Peyer's patch (tissue), 4 donors: ENCODE data around the gene KRT4.

ENCODE experiments used
- POLR2A ChIP-seq, 2 donors: fragments of 450-650 bp; IDR thresholded peaks; one replicate each; pipeline ENCODE4 v1.5.1; 2017; ENCODE audit warnings: antibody characterized with exemption in 2 of 2, mild to moderate bottlenecking in 2 of 2, moderate library complexity in 2 of 2
- TF ChIP-seq, protein P1 (sequence below), 6 experiments: fragments of 450-650 bp in 4 of 6; fragments of 200-600 bp in 2 of 6; sonication (generic) in 1 of 6; IDR thresholded peaks; one replicate each; pipeline ENCODE4 v1.5.1; 2017 to 2019; ENCODE audit warnings: antibody characterized with exemption in 6 of 6, mild to moderate bottlenecking in 3 of 6, moderate library complexity in 1 of 6

GRCh38 chr12:52824741-52825410, 11.0 kb upstream of the KRT4 start:
- TF ChIP-seq, protein P1, sequence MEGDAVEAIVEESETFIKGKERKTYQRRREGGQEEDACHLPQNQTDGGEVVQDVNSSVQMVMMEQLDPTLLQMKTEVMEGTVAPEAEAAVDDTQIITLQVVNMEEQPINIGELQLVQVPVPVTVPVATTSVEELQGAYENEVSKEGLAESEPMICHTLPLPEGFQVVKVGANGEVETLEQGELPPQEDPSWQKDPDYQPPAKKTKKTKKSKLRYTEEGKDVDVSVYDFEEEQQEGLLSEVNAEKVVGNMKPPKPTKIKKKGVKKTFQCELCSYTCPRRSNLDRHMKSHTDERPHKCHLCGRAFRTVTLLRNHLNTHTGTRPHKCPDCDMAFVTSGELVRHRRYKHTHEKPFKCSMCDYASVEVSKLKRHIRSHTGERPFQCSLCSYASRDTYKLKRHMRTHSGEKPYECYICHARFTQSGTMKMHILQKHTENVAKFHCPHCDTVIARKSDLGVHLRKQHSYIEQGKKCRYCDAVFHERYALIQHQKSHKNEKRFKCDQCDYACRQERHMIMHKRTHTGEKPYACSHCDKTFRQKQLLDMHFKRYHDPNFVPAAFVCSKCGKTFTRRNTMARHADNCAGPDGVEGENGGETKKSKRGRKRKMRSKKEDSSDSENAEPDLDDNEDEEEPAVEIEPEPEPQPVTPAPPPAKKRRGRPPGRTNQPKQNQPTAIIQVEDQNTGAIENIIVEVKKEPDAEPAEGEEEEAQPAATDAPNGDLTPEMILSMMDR (IDR thresholded peaks at IDR 0.05), result no peak
- TF ChIP-seq POLR2A (IDR thresholded peaks at IDR 0.05), result no peak
